ENCODE results near the gene PTPMT1. TPM values are rescaled to one million over a fixed set of nuclear protein-coding genes. Genes with fewer than 3 reads are reported as not detected.

PTPMT1 gene
- polyA plus RNA-seq, 2 of the 4 experiments (the other 2 are of a cell fraction), result 63.4 to 69.2 TPM

DNA sequence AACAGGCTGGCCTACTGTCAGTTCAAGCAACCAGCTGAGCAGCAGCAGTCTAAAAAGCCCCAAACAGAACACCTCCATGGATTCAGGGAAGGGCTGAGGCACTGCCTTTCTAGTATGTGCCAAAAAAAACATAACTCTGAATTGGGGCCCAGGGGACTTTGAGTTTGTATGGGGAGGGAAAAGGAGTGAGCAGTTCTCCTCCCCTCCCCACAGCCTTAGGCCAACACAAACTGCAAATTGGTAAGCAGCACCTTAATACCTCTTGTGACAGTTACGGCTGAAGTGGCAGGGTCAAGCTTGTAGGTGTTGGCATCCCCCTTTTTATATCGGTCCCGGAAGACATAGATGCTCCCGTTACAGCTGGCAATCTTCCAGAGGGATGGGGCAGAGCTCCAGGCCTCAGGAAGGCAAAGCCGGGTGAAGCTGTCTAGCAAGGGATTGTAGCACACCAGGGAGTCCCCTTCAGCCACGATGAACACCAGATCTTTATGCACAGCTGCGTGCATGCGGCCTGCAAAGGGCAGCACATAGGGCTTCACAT, 7.4 kb downstream of the PTPMT1 start:
- no peak; a peak in 1 of 6 replicates for ATAC-seq
- no peak overlapping the region for H3K27ac ChIP-seq

DNA sequence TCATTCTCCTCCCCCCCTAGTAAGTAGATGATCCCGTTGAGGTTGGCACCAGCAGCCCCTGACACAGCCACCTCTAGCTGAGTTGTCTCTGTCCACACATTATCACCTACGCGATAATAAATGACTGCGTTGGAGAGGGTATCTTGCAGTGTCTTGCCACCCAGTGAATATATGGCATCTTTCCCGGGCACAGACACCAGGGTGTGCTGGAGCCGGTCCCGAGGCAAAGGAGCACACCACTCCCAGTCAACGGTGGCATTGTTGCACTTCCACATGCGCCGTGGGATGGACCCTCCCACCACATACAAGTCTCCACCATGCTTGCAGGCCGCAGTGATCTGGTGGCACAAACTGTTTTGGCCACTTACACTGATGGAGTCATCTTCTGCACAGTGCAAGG, 7.9 kb downstream of the PTPMT1 start:
- DNase-seq (ENCODE audit: low read depth in 1 of 2, low spot score in 1 of 2) (no peak), FAIRE-seq (no peak), ATAC-seq (no peak; a peak in 1 of 6 replicates)
- POLR2A ChIA-PET, result interaction anchor here (1.1 kb wide), 1 partner anchor 8 kb away, joined by 4 read pairs; the partner anchor contains the start of gene PTPMT1
- H3K9me3 ChIP-seq, result no peaks in the 10 kb centered on the region
- CTCF ChIA-PET, result interaction anchor here (0.7 to 1.7 kb wide), 3 partner anchors 9 to 20 kb away, joined by 4 to 6 read pairs (median 4); partner anchors contain the start of gene PTPMT1
- no peak overlapping the region for H3K4me3 ChIP-seq
- H3K4me1 ChIP-seq, result peaks cover 12% of the 10 kb centered on the region
- 89% methylated on average over 11 of the region's 11 CpGs for WGBS (ENCODE audit: missing lambda C conversion rate)
- H3K27ac ChIP-seq, result no peak overlapping the region
- no peak overlapping the region for H3K4me2 ChIP-seq
- TF ChIP-seq JUN (IDR thresholded peaks at IDR 0.05), result no peak
- no peak for TF ChIP-seq MYC (IDR thresholded peaks at IDR 0.05; ENCODE audit: borderline replicate concordance, low read length)
- TF ChIP-seq CBX8 (IDR thresholded peaks at IDR 0.05), result no peak
- TF ChIP-seq CHD4 (IDR thresholded peaks at IDR 0.05; ENCODE audit: borderline replicate concordance), result no peak
- TF ChIP-seq ZFP36 (IDR thresholded peaks at IDR 0.05; ENCODE audit: borderline replicate concordance, partially characterized antibody), result no peak
- TF ChIP-seq RAD21 (conservative IDR thresholded peaks at IDR 0.05 in 1 of 2, IDR thresholded peaks at IDR 0.05 in 1 of 2), result no peak
- no peak for TF ChIP-seq CTCF (IDR thresholded peaks at IDR 0.05)
- no peak for TF ChIP-seq BHLHE40 (IDR thresholded peaks at IDR 0.05; ENCODE audit: low read depth, low read length)
- no peak for TF ChIP-seq SMC3 (IDR thresholded peaks at IDR 0.05)
- TF ChIP-seq KDM5A (IDR thresholded peaks at IDR 0.05), result no peak
- no peak for TF ChIP-seq PHF8 (IDR thresholded peaks at IDR 0.05; ENCODE audit: borderline replicate concordance, low read depth)

More for the DNA sequence above, 7.4 kb downstream of the PTPMT1 start:
- DNase-seq (ENCODE audit: low read depth in 1 of 2, low spot score in 1 of 2), result no peak
- TF ChIP-seq, protein P1, sequence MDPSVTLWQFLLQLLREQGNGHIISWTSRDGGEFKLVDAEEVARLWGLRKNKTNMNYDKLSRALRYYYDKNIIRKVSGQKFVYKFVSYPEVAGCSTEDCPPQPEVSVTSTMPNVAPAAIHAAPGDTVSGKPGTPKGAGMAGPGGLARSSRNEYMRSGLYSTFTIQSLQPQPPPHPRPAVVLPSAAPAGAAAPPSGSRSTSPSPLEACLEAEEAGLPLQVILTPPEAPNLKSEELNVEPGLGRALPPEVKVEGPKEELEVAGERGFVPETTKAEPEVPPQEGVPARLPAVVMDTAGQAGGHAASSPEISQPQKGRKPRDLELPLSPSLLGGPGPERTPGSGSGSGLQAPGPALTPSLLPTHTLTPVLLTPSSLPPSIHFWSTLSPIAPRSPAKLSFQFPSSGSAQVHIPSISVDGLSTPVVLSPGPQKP (IDR thresholded peaks at IDR 0.05; ENCODE audit: low read depth, low read length), result no peak
- TF ChIP-seq CBX8 (IDR thresholded peaks at IDR 0.05) (no peak), FOSB (CRISPR knock-in tag; IDR thresholded peaks at IDR 0.05) (no peak), POLR2A (IDR thresholded peaks at IDR 0.05; ENCODE audit: low read length) (no peak), RNF2 (IDR thresholded peaks at IDR 0.05; ENCODE audit: borderline replicate concordance, low read depth) (no peak), ZFP36 (IDR thresholded peaks at IDR 0.05; ENCODE audit: borderline replicate concordance, partially characterized antibody) (no peak), KDM1A (IDR thresholded peaks at IDR 0.05; ENCODE audit: low read depth) (no peak), EHMT2 (IDR thresholded peaks at IDR 0.05; ENCODE audit: low read depth) (no peak), MAZ (IDR thresholded peaks at IDR 0.05; ENCODE audit: borderline replicate concordance, low read depth, low read length) (no peak), ATOH8 (CRISPR knock-in tag; IDR thresholded peaks at IDR 0.05; ENCODE audit: low read depth) (no peak), NFE2L2 (conservative IDR thresholded peaks at IDR 0.05; ENCODE audit: low read length) (no peak), ZSCAN20 (CRISPR knock-in tag; IDR thresholded peaks at IDR 0.05) (no peak), CEBPB (IDR thresholded peaks at IDR 0.05) (no peak), MAFK (IDR thresholded peaks at IDR 0.05; ENCODE audit: partially characterized antibody) (no peak), HOXB13 (CRISPR knock-in tag; IDR thresholded peaks at IDR 0.05; ENCODE audit: low read depth) (no peak), HES2 (IDR thresholded peaks at IDR 0.05) (no peak), BCL3 (IDR thresholded peaks at IDR 0.05) (no peak), GATA3 (IDR thresholded peaks at IDR 0.05; ENCODE audit: borderline replicate concordance) (no peak)
- TF ChIP-seq, protein P2, sequence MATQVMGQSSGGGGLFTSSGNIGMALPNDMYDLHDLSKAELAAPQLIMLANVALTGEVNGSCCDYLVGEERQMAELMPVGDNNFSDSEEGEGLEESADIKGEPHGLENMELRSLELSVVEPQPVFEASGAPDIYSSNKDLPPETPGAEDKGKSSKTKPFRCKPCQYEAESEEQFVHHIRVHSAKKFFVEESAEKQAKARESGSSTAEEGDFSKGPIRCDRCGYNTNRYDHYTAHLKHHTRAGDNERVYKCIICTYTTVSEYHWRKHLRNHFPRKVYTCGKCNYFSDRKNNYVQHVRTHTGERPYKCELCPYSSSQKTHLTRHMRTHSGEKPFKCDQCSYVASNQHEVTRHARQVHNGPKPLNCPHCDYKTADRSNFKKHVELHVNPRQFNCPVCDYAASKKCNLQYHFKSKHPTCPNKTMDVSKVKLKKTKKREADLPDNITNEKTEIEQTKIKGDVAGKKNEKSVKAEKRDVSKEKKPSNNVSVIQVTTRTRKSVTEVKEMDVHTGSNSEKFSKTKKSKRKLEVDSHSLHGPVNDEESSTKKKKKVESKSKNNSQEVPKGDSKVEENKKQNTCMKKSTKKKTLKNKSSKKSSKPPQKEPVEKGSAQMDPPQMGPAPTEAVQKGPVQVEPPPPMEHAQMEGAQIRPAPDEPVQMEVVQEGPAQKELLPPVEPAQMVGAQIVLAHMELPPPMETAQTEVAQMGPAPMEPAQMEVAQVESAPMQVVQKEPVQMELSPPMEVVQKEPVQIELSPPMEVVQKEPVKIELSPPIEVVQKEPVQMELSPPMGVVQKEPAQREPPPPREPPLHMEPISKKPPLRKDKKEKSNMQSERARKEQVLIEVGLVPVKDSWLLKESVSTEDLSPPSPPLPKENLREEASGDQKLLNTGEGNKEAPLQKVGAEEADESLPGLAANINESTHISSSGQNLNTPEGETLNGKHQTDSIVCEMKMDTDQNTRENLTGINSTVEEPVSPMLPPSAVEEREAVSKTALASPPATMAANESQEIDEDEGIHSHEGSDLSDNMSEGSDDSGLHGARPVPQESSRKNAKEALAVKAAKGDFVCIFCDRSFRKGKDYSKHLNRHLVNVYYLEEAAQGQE (IDR thresholded peaks at IDR 0.05), result no peak
- H3K9me3 ChIP-seq, result no peaks in the 10 kb centered on the region
- H3K4me2 ChIP-seq, result no peak overlapping the region
- WGBS (ENCODE audit: missing lambda C conversion rate), result 81% methylated on average over 6 of the region's 8 CpGs
- peaks cover 8% of the 10 kb centered on the region for H3K4me1 ChIP-seq
- ChIA-PET POLR2A (no interaction called here), CTCF (interaction anchor here (0.7 to 1.7 kb wide), 3 partner anchors 8 to 19 kb away, joined by 4 to 6 read pairs (median 4); partner anchors contain the start of gene PTPMT1)
- FAIRE-seq, result no peak
- H3K4me3 ChIP-seq, result no peak overlapping the region

Data from A549 (cell line).